HepG2 (cell line): Measurements from ENCODE around the gene PARP6. TPM values are rescaled to one million over a fixed set of nuclear protein-coding genes. Genes with fewer than 3 reads are reported as not detected.

ENCODE experiments used
- EEA1 ChIP-seq: sonication (generic); formaldehyde crosslinking; IDR thresholded peaks from 2 replicates; pipeline ENCODE4 v1.5.1; 2020; ENCODE audit warnings: mild to moderate bottlenecking, missing genetic modification reagents, borderline replicate concordance
- EED ChIP-seq: sonication (generic); formaldehyde crosslinking; IDR thresholded peaks from 2 replicates; pipeline ENCODE4 v1.5.0; 2020; ENCODE audit warnings: mild to moderate bottlenecking, missing genetic modification reagents
- MLLT10 ChIP-seq: sonication (generic); formaldehyde crosslinking; IDR thresholded peaks from 2 replicates; pipeline ENCODE4 v1.4.0; 2020; ENCODE audit warnings: missing genetic modification reagents
- NR0B2 ChIP-seq: sonication (generic); formaldehyde crosslinking; IDR thresholded peaks from 2 replicates; pipeline ENCODE4 v1.4.0; 2020; ENCODE audit warnings: mild to moderate bottlenecking, missing genetic modification reagents
- PRDM10 ChIP-seq: sonication (generic); formaldehyde crosslinking; IDR thresholded peaks from 2 replicates; pipeline ENCODE4 v1.4.0; 2020; ENCODE audit warnings: low read depth, missing genetic modification reagents
- SMYD3 ChIP-seq: sonication (generic); formaldehyde crosslinking; IDR thresholded peaks from 2 replicates; pipeline ENCODE4 v1.8.1; 2023; ENCODE audit warnings: mild to moderate bottlenecking, missing genetic modification reagents
- SOX13 ChIP-seq, 3 experiments: fragments of 450-650 bp in 1 of 3; sonication (generic) in 1 of 3; formaldehyde crosslinking in 1 of 3; IDR thresholded peaks in 2 of 3; conservative IDR thresholded peaks in 1 of 3; 2 replicates each; pipeline versions ENCODE4 v1.5.0 to v1.6.1; 2016 to 2020; ENCODE audit warnings: antibody characterized with exemption in 1 of 3, mild to moderate bottlenecking in 1 of 3, missing compliant biosample characterization in 1 of 3, missing genetic modification reagents in 1 of 3, moderate library complexity in 1 of 3
- ZC3H4 ChIP-seq: sonication (generic); formaldehyde crosslinking; IDR thresholded peaks from 2 replicates; pipeline ENCODE4 v1.4.0; 2020; ENCODE audit warnings: missing genetic modification reagents, borderline replicate concordance
- ZNF12 ChIP-seq: sonication (generic); formaldehyde crosslinking; IDR thresholded peaks from 2 replicates; pipeline ENCODE4 v1.5.0; 2020; ENCODE audit warnings: missing genetic modification reagents
- ZNF225 ChIP-seq: sonication (generic); formaldehyde crosslinking; IDR thresholded peaks from 2 replicates; pipeline ENCODE4 v1.4.0; 2020; ENCODE audit warnings: mild to moderate bottlenecking, missing genetic modification reagents
- ZNF318 ChIP-seq: sonication (generic); formaldehyde crosslinking; IDR thresholded peaks from 2 replicates; pipeline ENCODE4 v1.4.0; 2020; ENCODE audit warnings: mild to moderate bottlenecking, missing genetic modification reagents
- ZNF567 ChIP-seq: sonication (generic); formaldehyde crosslinking; IDR thresholded peaks from 2 replicates; pipeline ENCODE4 v1.8.1; 2023; ENCODE audit warnings: mild to moderate bottlenecking, missing genetic modification reagents, borderline replicate concordance
- ZNF670 ChIP-seq: sonication (generic); formaldehyde crosslinking; IDR thresholded peaks from 2 replicates; pipeline ENCODE4 v1.8.0; 2022; ENCODE audit warnings: mild to moderate bottlenecking, missing genetic modification reagents, borderline replicate concordance
- ZNF713 ChIP-seq: sonication (generic); formaldehyde crosslinking; IDR thresholded peaks from 2 replicates; pipeline ENCODE4 v1.4.0; 2020; ENCODE audit warnings: mild to moderate bottlenecking, missing genetic modification reagents
- ZNF878 ChIP-seq: sonication (generic); formaldehyde crosslinking; IDR thresholded peaks from 2 replicates; pipeline ENCODE4 v1.8.1; 2023; ENCODE audit warnings: mild to moderate bottlenecking, missing genetic modification reagents, moderate library complexity
- polyA plus RNA-seq, 8 experiments: library from polyadenylated mRNA; depleted of rRNA in 3 of 8; stranded (reverse) in 7 of 8; unstranded in 1 of 8; fragments of >200 nt; fragmentation: Illumina TruSeq in 4 of 8; extraction: Trizol in 4 of 8; gene quantifications; 2 replicates each; pipeline versions ENCODE4 v1.2.1 to v1.2.3, GENCODE V29; 2011 to 2016; ENCODE audit warnings: low read depth in 4 of 8, missing spikeins in 1 of 8, mixed read lengths in 1 of 8; ENCODE audit not compliant: insufficient read depth in 1 of 8
- total RNA-seq, 5 experiments: library from RNA; depleted of rRNA; stranded (reverse); fragments of >200 nt; fragmentation: Illumina TruSeq; extraction: Trizol; gene quantifications; 2 replicates each; pipeline ENCODE4 v1.2.3, GENCODE V29; 2016; ENCODE audit warnings: low read depth in 1 of 5

Gene PARP6
- total and polyA plus RNA-seq, 2 of the 13 experiments (the other 11 are each of a cell fraction or from before 2014, with no cell fraction given): 0.22 to 0.87 TPM

- no peak for TF ChIP-seq ZNF318 (CRISPR knock-in tag)
- TF ChIP-seq ZNF878: no peak
- no peak for TF ChIP-seq NR0B2
- no peak for TF ChIP-seq EEA1 (CRISPR knock-in tag)
- peak; percentile 23; the same call in 1 of the 2 replicates for TF ChIP-seq SMYD3
- peak; percentile 18; the same call in 1 of the 2 replicates for TF ChIP-seq ZNF225 (CRISPR knock-in tag)
- TF ChIP-seq ZNF670 (CRISPR knock-in tag): 0 out of 2 replicates have a peak, but pooled peaks have one; percentile 45
- TF ChIP-seq PRDM10 (CRISPR knock-in tag): no peak
- TF ChIP-seq ZNF567: no peak
- TF ChIP-seq ZC3H4 (CRISPR knock-in tag): no peak
- TF ChIP-seq ZNF12 (CRISPR knock-in tag): no peak
- no peak for TF ChIP-seq MLLT10 (CRISPR knock-in tag)
- TF ChIP-seq EED (CRISPR knock-in tag): no peak; the same call in 1 of the 2 replicates
- TF ChIP-seq SOX13 (IDR thresholded peaks at IDR 0.05): no peak
- TF ChIP-seq SOX13 (CRISPR knock-in tag; conservative IDR thresholded peaks at IDR 0.05 in 1 of 2, IDR thresholded peaks at IDR 0.05 in 1 of 2): no peak; a peak in 1 of 4 replicates
- no peak for TF ChIP-seq ZNF713 (CRISPR knock-in tag)
These were observed 41.9 kb downstream of the PARP6 start (continued) for GRCh38 chr15:72230197-72231065.
